GM23338 (cell line): ENCODE data around the gene RELN. TPM values are rescaled to one million over a fixed set of nuclear protein-coding genes. Genes with fewer than 3 reads are reported as not detected.

Source experiments
- ATAC-seq: fragments of 200-7000 bp; cut with Tn5 transposase; 3 replicates; pipeline ENCODE4 v1.9.1; 2020
- DNase-seq: peaks from one replicate; pipeline ENCODE4 v3.0.0-alpha.2; 2015; ENCODE audit warnings: low spot score
- H2AFZ ChIP-seq: fragments of 200-600 bp; sonication (generic); 2 replicates; pipeline ENCODE4 v1.8.0; 2016; ENCODE audit warnings: antibody characterized with exemption, mild to moderate bottlenecking, moderate library complexity
- H3F3A ChIP-seq: fragments of 200-600 bp; sonication (generic); replicated peaks from 2 replicates; pipeline ENCODE4 v1.8.0; 2017; ENCODE audit warnings: antibody characterized with exemption, mixed run types, low read depth
- H3K27ac ChIP-seq: fragments of 200-600 bp; sonication (generic); 2 replicates; pipeline ENCODE4 v1.6.1; 2016; ENCODE audit warnings: low read depth
- H3K27me3 ChIP-seq: fragments of 200-600 bp; sonication (generic); 2 replicates; pipeline ENCODE4 v1.8.0; 2016; ENCODE audit warnings: mild to moderate bottlenecking, mixed run types, moderate library complexity; ENCODE audit not compliant: insufficient read depth
- H3K36me3 ChIP-seq: fragments of 200-600 bp; sonication (generic); 2 replicates; pipeline ENCODE4 v1.8.0; 2016; ENCODE audit warnings: mild to moderate bottlenecking; ENCODE audit not compliant: insufficient read depth
- H3K4me1 ChIP-seq: fragments of 200-600 bp; sonication (generic); 2 replicates; pipeline ENCODE4 v1.8.0; 2016; ENCODE audit warnings: mild to moderate bottlenecking, moderate library complexity; ENCODE audit not compliant: insufficient read depth
- H3K4me2 ChIP-seq: fragments of 200-600 bp; sonication (generic); 2 replicates; pipeline ENCODE4 v1.7.1; 2017; ENCODE audit warnings: mixed run types
- H3K4me3 ChIP-seq: fragments of 200-600 bp; sonication (generic); 2 replicates; pipeline ENCODE4 v1.6.1; 2016; ENCODE audit warnings: mixed run types
- H3K79me2 ChIP-seq: fragments of 200-600 bp; sonication (generic); replicated peaks from 2 replicates; pipeline ENCODE4 v1.8.0; 2017; ENCODE audit warnings: mild to moderate bottlenecking; ENCODE audit not compliant: insufficient read depth
- H3K9me2 ChIP-seq: fragments of 200-600 bp; sonication (generic); 2 replicates; pipeline ENCODE4 v1.8.0; 2017; ENCODE audit not compliant: insufficient read depth
- H4K20me1 ChIP-seq: fragments of 200-600 bp; sonication (generic); replicated peaks from 2 replicates; pipeline ENCODE4 v1.8.0; 2017; ENCODE audit warnings: mild to moderate bottlenecking; ENCODE audit not compliant: insufficient read depth
- H3K27ac Mint-ChIP-seq: 2 replicates; pipeline ENCODE4 v1.8.0; 2020; ENCODE audit warnings: inconsistent platforms, mild to moderate bottlenecking, moderate library complexity, mixed read lengths
- H3K27me3 Mint-ChIP-seq: 3 replicates; pipeline ENCODE4 v1.8.0; 2022; ENCODE audit warnings: low read depth, mild to moderate bottlenecking, moderate library complexity, mixed read lengths, inconsistent platforms; ENCODE audit not compliant: insufficient read depth, poor library complexity
- H3K36me3 Mint-ChIP-seq: 3 replicates; pipeline ENCODE4 v1.8.0; 2021; ENCODE audit warnings: low read depth, mild to moderate bottlenecking, inconsistent platforms, moderate library complexity, mixed read lengths
- H3K4me1 Mint-ChIP-seq: 3 replicates; pipeline ENCODE4 v1.8.0; 2020; ENCODE audit warnings: mild to moderate bottlenecking, inconsistent platforms, mixed read lengths
- H3K4me3 Mint-ChIP-seq: 3 replicates; pipeline ENCODE4 v1.8.0; 2021; ENCODE audit warnings: moderate library complexity, mild to moderate bottlenecking, inconsistent platforms, mixed read lengths
- H3K9me3 Mint-ChIP-seq: 3 replicates; pipeline ENCODE4 v1.8.0; 2020; ENCODE audit warnings: moderate library complexity, mild to moderate bottlenecking, inconsistent platforms, mixed read lengths
- CTCF ChIP-seq, 2 experiments: fragments of 200-600 bp in 1 of 2; sonication (generic) in 1 of 2; conservative IDR thresholded peaks; 2 replicates each; pipeline versions ENCODE4 v1.5.1 to v1.6.1; 2016 to 2017; ENCODE audit warnings: antibody characterized with exemption in 2 of 2, low read depth in 2 of 2, mild to moderate bottlenecking in 2 of 2, moderate library complexity in 1 of 2
- EZH2 ChIP-seq: fragments of 200-600 bp; sonication (generic); IDR thresholded peaks from one replicate; pipeline ENCODE4 v1.8.0; 2017; ENCODE audit warnings: antibody characterized with exemption, mild to moderate bottlenecking, low read depth; ENCODE audit not compliant: unreplicated experiment
- EZH2phosphoT487 ChIP-seq: fragments of 200-600 bp; sonication (generic); IDR thresholded peaks from one replicate; pipeline ENCODE4 v1.8.1; 2018; ENCODE audit warnings: antibody characterized with exemption; ENCODE audit not compliant: unreplicated experiment
- JUNB ChIP-seq: IDR thresholded peaks from one replicate; pipeline ENCODE4 v1.6.1; 2016; ENCODE audit warnings: antibody characterized with exemption; ENCODE audit not compliant: unreplicated experiment
- NANOG ChIP-seq: IDR thresholded peaks from 2 replicates; pipeline ENCODE4 v1.6.1; 2016; ENCODE audit warnings: antibody characterized with exemption, borderline replicate concordance
- ZNF331 ChIP-seq: fragments of 250-450 bp; sonication (Bioruptor Pico); IDR thresholded peaks from 2 replicates; pipeline ENCODE4 v1.5.0; 2020; ENCODE audit warnings: low read depth, mild to moderate bottlenecking, moderate library complexity
- polyA plus RNA-seq: library from polyadenylated mRNA; unstranded; fragments of >200 nt; fragmentation: Nextera tagmentation; extraction: Ambion mirVana; gene quantifications from 2 replicates; pipeline ENCODE4 v1.2.1, GENCODE V29; 2016
- total RNA-seq: library from RNA; depleted of rRNA; stranded (reverse); fragments of >200 nt; shearing (Covaris generic); gene quantifications from 2 replicates; pipeline ENCODE4 v1.2.3, GENCODE V29; 2014
- TF ChIP-seq, protein P1 (sequence below): IDR thresholded peaks from one replicate; pipeline ENCODE4 v1.6.1; 2018; ENCODE audit warnings: antibody characterized with exemption; ENCODE audit not compliant: unreplicated experiment
- TF ChIP-seq, protein P2 (sequence below): fragments of 250-450 bp; sonication (Bioruptor Pico); IDR thresholded peaks from 2 replicates; pipeline ENCODE4 v1.5.0; 2020; ENCODE audit warnings: mild to moderate bottlenecking, moderate library complexity

RELN gene
- total and polyA plus RNA-seq, 2 experiments from 2014 or later, result 0.10 to 0.76 TPM

- no peaks in the 10 kb centered on the region for H3K9me2 ChIP-seq
- no peaks in the 10 kb centered on the region for H3K36me3 ChIP-seq
- H4K20me1 ChIP-seq, result no peaks in the 10 kb centered on the region
- ATAC-seq (no peak), DNase-seq (no peak)
- Mint-ChIP-seq H3K4me3 (no peak overlapping the region), H3K9me3 (no peaks in the 10 kb centered on the region), H3K27ac (no peak overlapping the region), H3K4me1 (no peaks in the 10 kb centered on the region), H3K27me3 (no peaks in the 10 kb centered on the region), H3K36me3 (no peaks in the 10 kb centered on the region)
- H3K4me1 ChIP-seq, result no peaks in the 10 kb centered on the region
- H3K27me3 ChIP-seq, result no peaks in the 10 kb centered on the region
- no peak overlapping the region for H3K4me3 ChIP-seq
- no peak for TF ChIP-seq EZH2
- no peak for TF ChIP-seq CTCF (conservative IDR thresholded peaks at IDR 0.05; ENCODE audit: low read depth in 2 of 2)
- no peak for TF ChIP-seq ZNF331 (CRISPR knock-in tag)
- TF ChIP-seq EZH2phosphoT487, result no peak
- TF ChIP-seq JUNB, result no peak
- TF ChIP-seq, protein P1, sequence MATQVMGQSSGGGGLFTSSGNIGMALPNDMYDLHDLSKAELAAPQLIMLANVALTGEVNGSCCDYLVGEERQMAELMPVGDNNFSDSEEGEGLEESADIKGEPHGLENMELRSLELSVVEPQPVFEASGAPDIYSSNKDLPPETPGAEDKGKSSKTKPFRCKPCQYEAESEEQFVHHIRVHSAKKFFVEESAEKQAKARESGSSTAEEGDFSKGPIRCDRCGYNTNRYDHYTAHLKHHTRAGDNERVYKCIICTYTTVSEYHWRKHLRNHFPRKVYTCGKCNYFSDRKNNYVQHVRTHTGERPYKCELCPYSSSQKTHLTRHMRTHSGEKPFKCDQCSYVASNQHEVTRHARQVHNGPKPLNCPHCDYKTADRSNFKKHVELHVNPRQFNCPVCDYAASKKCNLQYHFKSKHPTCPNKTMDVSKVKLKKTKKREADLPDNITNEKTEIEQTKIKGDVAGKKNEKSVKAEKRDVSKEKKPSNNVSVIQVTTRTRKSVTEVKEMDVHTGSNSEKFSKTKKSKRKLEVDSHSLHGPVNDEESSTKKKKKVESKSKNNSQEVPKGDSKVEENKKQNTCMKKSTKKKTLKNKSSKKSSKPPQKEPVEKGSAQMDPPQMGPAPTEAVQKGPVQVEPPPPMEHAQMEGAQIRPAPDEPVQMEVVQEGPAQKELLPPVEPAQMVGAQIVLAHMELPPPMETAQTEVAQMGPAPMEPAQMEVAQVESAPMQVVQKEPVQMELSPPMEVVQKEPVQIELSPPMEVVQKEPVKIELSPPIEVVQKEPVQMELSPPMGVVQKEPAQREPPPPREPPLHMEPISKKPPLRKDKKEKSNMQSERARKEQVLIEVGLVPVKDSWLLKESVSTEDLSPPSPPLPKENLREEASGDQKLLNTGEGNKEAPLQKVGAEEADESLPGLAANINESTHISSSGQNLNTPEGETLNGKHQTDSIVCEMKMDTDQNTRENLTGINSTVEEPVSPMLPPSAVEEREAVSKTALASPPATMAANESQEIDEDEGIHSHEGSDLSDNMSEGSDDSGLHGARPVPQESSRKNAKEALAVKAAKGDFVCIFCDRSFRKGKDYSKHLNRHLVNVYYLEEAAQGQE, result no peak
- TF ChIP-seq NANOG, result no peak
- TF ChIP-seq, protein P2, sequence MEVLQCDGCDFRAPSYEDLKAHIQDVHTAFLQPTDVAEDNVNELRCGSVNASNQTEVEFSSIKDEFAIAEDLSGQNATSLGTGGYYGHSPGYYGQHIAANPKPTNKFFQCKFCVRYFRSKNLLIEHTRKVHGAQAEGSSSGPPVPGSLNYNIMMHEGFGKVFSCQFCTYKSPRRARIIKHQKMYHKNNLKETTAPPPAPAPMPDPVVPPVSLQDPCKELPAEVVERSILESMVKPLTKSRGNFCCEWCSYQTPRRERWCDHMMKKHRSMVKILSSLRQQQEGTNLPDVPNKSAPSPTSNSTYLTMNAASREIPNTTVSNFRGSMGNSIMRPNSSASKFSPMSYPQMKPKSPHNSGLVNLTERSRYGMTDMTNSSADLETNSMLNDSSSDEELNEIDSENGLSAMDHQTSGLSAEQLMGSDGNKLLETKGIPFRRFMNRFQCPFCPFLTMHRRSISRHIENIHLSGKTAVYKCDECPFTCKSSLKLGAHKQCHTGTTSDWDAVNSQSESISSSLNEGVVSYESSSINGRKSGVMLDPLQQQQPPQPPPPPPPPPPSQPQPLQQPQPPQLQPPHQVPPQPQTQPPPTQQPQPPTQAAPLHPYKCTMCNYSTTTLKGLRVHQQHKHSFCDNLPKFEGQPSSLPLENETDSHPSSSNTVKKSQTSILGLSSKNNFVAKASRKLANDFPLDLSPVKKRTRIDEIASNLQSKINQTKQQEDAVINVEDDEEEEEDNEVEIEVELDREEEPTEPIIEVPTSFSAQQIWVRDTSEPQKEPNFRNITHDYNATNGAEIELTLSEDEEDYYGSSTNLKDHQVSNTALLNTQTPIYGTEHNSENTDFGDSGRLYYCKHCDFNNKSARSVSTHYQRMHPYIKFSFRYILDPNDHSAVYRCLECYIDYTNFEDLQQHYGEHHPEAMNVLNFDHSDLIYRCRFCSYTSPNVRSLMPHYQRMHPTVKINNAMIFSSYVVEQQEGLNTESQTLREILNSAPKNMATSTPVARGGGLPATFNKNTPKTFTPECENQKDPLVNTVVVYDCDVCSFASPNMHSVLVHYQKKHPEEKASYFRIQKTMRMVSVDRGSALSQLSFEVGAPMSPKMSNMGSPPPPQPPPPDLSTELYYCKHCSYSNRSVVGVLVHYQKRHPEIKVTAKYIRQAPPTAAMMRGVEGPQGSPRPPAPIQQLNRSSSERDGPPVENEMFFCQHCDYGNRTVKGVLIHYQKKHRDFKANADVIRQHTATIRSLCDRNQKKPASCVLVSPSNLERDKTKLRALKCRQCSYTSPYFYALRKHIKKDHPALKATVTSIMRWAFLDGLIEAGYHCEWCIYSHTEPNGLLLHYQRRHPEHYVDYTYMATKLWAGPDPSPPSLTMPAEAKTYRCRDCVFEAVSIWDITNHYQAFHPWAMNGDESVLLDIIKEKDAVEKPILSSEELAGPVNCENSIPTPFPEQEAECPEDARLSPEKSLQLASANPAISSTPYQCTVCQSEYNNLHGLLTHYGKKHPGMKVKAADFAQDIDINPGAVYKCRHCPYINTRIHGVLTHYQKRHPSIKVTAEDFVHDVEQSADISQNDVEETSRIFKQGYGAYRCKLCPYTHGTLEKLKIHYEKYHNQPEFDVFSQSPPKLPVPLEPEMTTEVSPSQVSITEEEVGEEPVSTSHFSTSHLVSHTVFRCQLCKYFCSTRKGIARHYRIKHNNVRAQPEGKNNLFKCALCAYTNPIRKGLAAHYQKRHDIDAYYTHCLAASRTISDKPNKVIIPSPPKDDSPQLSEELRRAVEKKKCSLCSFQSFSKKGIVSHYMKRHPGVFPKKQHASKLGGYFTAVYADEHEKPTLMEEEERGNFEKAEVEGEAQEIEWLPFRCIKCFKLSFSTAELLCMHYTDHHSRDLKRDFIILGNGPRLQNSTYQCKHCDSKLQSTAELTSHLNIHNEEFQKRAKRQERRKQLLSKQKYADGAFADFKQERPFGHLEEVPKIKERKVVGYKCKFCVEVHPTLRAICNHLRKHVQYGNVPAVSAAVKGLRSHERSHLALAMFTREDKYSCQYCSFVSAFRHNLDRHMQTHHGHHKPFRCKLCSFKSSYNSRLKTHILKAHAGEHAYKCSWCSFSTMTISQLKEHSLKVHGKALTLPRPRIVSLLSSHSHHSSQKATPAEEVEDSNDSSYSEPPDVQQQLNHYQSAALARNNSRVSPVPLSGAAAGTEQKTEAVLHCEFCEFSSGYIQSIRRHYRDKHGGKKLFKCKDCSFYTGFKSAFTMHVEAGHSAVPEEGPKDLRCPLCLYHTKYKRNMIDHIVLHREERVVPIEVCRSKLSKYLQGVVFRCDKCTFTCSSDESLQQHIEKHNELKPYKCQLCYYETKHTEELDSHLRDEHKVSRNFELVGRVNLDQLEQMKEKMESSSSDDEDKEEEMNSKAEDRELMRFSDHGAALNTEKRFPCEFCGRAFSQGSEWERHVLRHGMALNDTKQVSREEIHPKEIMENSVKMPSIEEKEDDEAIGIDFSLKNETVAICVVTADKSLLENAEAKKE (CRISPR knock-in tag), result no peak
- H2AFZ ChIP-seq, result peak overlapping the region; percentile 35; the same call in 1 of the 2 replicates
- no peaks in the 10 kb centered on the region for H3F3A ChIP-seq
- H3K4me2 ChIP-seq, result no peak overlapping the region
- no peaks in the 10 kb centered on the region for H3K79me2 ChIP-seq
- H3K27ac ChIP-seq, result no peak overlapping the region
Measured at GRCh38 chr7:104011829-104012228, 22.4 kb upstream of the RELN start.
